ENCODE measurements around the gene HEXA.

- peak; percentile 3 for TF ChIP-seq CTCF (IDR thresholded peaks at IDR 0.05; ENCODE audit: insufficient read depth, low read length)
- no peak for TF ChIP-seq POLR2AphosphoS5 (IDR thresholded peaks at IDR 0.05; ENCODE audit: low read depth)
- no peak for TF ChIP-seq REST (IDR thresholded peaks at IDR 0.05; ENCODE audit: insufficient replicate concordance, low read depth)
- no peak for TF ChIP-seq GABPA (IDR thresholded peaks at IDR 0.05; ENCODE audit: low read depth)
- no peak; the same call in 1 of the 2 replicates for TF ChIP-seq SPI1 (IDR thresholded peaks at IDR 0.05; ENCODE audit: borderline replicate concordance, low read depth)
These were observed 33.4 kb downstream of the HEXA start for GRCh38 chr15:72342385-72342784.

All from HL-60 (cell line).